ENCODE data around the gene HIKESHI.

The HIKESHI gene

GRCh38 chr11:86302092-86302793 lies at the start of gene HIKESHI:
HIKESHI (plus strand) TSS chr11:86302240; CDS start chr11:86302449, 209 bp downstream.
- peaks cover 8% of the 10 kb centered on the region for H3K4me1 Mint-ChIP-seq

GRCh38 chr11:86255896-86256295 lies 46.1 kb upstream of the HIKESHI start:
- Mint-ChIP-seq H3K27ac (peak overlapping the region; percentile 55), H3K4me3 (no peak overlapping the region), H3K4me1 (peaks cover 3% of the 10 kb centered on the region), H3K27me3 (no peaks in the 10 kb centered on the region), H3K36me3 (peaks cover 9% of the 10 kb centered on the region), H3K9me3 (no peaks in the 10 kb centered on the region)
- no peak for ATAC-seq (ENCODE audit: low read depth)
- no peak for DNase-seq (ENCODE audit: low spot score in 2 of 2)

More at GRCh38 chr11:86302092-86302793, at the start of gene HIKESHI:
- peak; percentile 99 for ATAC-seq (ENCODE audit: low read depth)
- H3K27ac Mint-ChIP-seq, result peak within 1 kb of the TSS; percentile 95
- H3K36me3 Mint-ChIP-seq, result peaks cover 1% of the 10 kb centered on the region
- DNase-seq (ENCODE audit: low spot score in 2 of 2), result peak; percentile 71 to 77
- peak within 1 kb of the TSS; percentile 98 for H3K4me3 Mint-ChIP-seq
- H3K9me3 Mint-ChIP-seq, result no peaks in the 10 kb centered on the region
- no peaks in the 10 kb centered on the region for H3K27me3 Mint-ChIP-seq

- Mint-ChIP-seq H3K9me3 (no peaks in the 10 kb centered on the region), H3K4me1 (peaks cover 3% of the 10 kb centered on the region), H3K4me3 (no peak overlapping the region), H3K27me3 (no peaks in the 10 kb centered on the region), H3K36me3 (peaks cover 9% of the 10 kb centered on the region), H3K27ac (peak overlapping the region; percentile 55)
- ATAC-seq (ENCODE audit: low read depth) (no peak), DNase-seq (ENCODE audit: low spot score in 2 of 2) (no peak)
Observed at GRCh38 chr11:86256608-86257007, 45.4 kb upstream of the HIKESHI start.

GRCh38 chr11:86257446-86257845 lies 44.6 kb upstream of the HIKESHI start:
- no peak overlapping the region for H3K27ac Mint-ChIP-seq
- H3K36me3 Mint-ChIP-seq, result peaks cover 11% of the 10 kb centered on the region
- no peak for DNase-seq (ENCODE audit: low spot score in 2 of 2)

GRCh38 chr11:86259730-86260129 lies 42.3 kb upstream of the HIKESHI start:
- H3K27ac Mint-ChIP-seq, result no peak overlapping the region
- peaks cover 15% of the 10 kb centered on the region for H3K36me3 Mint-ChIP-seq
- no peaks in the 10 kb centered on the region for H3K27me3 Mint-ChIP-seq
- no peak for DNase-seq (ENCODE audit: low spot score in 2 of 2)
- no peaks in the 10 kb centered on the region for H3K4me1 Mint-ChIP-seq
- ATAC-seq (ENCODE audit: low read depth), result no peak
- H3K9me3 Mint-ChIP-seq, result no peaks in the 10 kb centered on the region
- H3K4me3 Mint-ChIP-seq, result no peak overlapping the region

More at GRCh38 chr11:86257446-86257845, 44.6 kb upstream of the HIKESHI start:
- Mint-ChIP-seq H3K27me3 (no peaks in the 10 kb centered on the region), H3K4me1 (peaks cover 3% of the 10 kb centered on the region), H3K9me3 (no peaks in the 10 kb centered on the region), H3K4me3 (no peak overlapping the region)
- ATAC-seq (ENCODE audit: low read depth), result no peak

- Mint-ChIP-seq H3K4me3 (no peak overlapping the region), H3K9me3 (no peaks in the 10 kb centered on the region), H3K4me1 (peaks cover 3% of the 10 kb centered on the region), H3K27ac (no peak overlapping the region), H3K27me3 (no peaks in the 10 kb centered on the region), H3K36me3 (peaks cover 13% of the 10 kb centered on the region)
- DNase-seq (ENCODE audit: low spot score in 2 of 2) (no peak), ATAC-seq (ENCODE audit: low read depth) (no peak)
Observed at GRCh38 chr11:86261328-86261727, 40.7 kb upstream of the HIKESHI start.

GRCh38 chr11:86262387-86262786 lies 39.7 kb upstream of the HIKESHI start:
- DNase-seq (ENCODE audit: low spot score in 2 of 2), result no peak
- ATAC-seq (ENCODE audit: low read depth), result no peak
- peak overlapping the region; percentile 18 for H3K27ac Mint-ChIP-seq
- H3K4me3 Mint-ChIP-seq, result no peak overlapping the region
- no peaks in the 10 kb centered on the region for H3K27me3 Mint-ChIP-seq
- H3K9me3 Mint-ChIP-seq, result no peaks in the 10 kb centered on the region
- H3K36me3 Mint-ChIP-seq, result peaks cover 13% of the 10 kb centered on the region
- peaks cover 3% of the 10 kb centered on the region for H3K4me1 Mint-ChIP-seq

- ATAC-seq (ENCODE audit: low read depth), result no peak
- Mint-ChIP-seq H3K36me3 (peaks cover 21% of the 10 kb centered on the region), H3K27ac (peak overlapping the region; percentile 38), H3K4me3 (no peak overlapping the region), H3K4me1 (peaks cover 3% of the 10 kb centered on the region), H3K9me3 (no peaks in the 10 kb centered on the region), H3K27me3 (no peaks in the 10 kb centered on the region)
- no peak for DNase-seq (ENCODE audit: low spot score in 2 of 2)
Observed at GRCh38 chr11:86264649-86265048, 37.4 kb upstream of the HIKESHI start.

- peaks cover 5% of the 10 kb centered on the region for H3K4me1 Mint-ChIP-seq
- no peaks in the 10 kb centered on the region for H3K27me3 Mint-ChIP-seq
- DNase-seq (ENCODE audit: low spot score in 2 of 2) (no peak), ATAC-seq (ENCODE audit: low read depth) (no peak)
- peaks cover 26% of the 10 kb centered on the region for H3K36me3 Mint-ChIP-seq
- no peaks in the 10 kb centered on the region for H3K9me3 Mint-ChIP-seq
- H3K4me3 Mint-ChIP-seq, result no peak overlapping the region
- peak overlapping the region; percentile 38 for H3K27ac Mint-ChIP-seq
Observed at GRCh38 chr11:86265194-86265593, 36.8 kb upstream of the HIKESHI start.

- Mint-ChIP-seq H3K4me3 (no peak overlapping the region), H3K9me3 (no peaks in the 10 kb centered on the region), H3K27me3 (no peaks in the 10 kb centered on the region), H3K27ac (peak overlapping the region; percentile 38), H3K36me3 (peaks cover 37% of the 10 kb centered on the region), H3K4me1 (peaks cover 21% of the 10 kb centered on the region)
- DNase-seq (ENCODE audit: low spot score in 2 of 2) (no peak), ATAC-seq (ENCODE audit: low read depth) (no peak)
Observed at GRCh38 chr11:86269645-86270044, 32.4 kb upstream of the HIKESHI start.

- H3K4me3 Mint-ChIP-seq, result no peak overlapping the region
- peak overlapping the region; percentile 73 for H3K27ac Mint-ChIP-seq
- H3K27me3 Mint-ChIP-seq, result no peaks in the 10 kb centered on the region
- ATAC-seq (ENCODE audit: low read depth) (no peak), DNase-seq (ENCODE audit: low spot score in 2 of 2) (no peak)
- peaks cover 23% of the 10 kb centered on the region for H3K4me1 Mint-ChIP-seq
- peaks cover 52% of the 10 kb centered on the region for H3K36me3 Mint-ChIP-seq
- peaks cover 4% of the 10 kb centered on the region for H3K9me3 Mint-ChIP-seq
Observed at GRCh38 chr11:86274503-86274902, 27.5 kb upstream of the HIKESHI start.

GRCh38 chr11:86274999-86275398 lies 27.0 kb upstream of the HIKESHI start:
- H3K27ac Mint-ChIP-seq, result peak overlapping the region; percentile 73
- no peak for DNase-seq (ENCODE audit: low spot score in 2 of 2)
- no peaks in the 10 kb centered on the region for H3K27me3 Mint-ChIP-seq
- peaks cover 23% of the 10 kb centered on the region for H3K4me1 Mint-ChIP-seq
- H3K9me3 Mint-ChIP-seq, result peaks cover 4% of the 10 kb centered on the region
- ATAC-seq (ENCODE audit: low read depth), result no peak
- H3K36me3 Mint-ChIP-seq, result peaks cover 50% of the 10 kb centered on the region
- no peak overlapping the region for H3K4me3 Mint-ChIP-seq

GRCh38 chr11:86275493-86276370 lies 26.3 kb upstream of the HIKESHI start:
- no peaks in the 10 kb centered on the region for H3K27me3 Mint-ChIP-seq
- H3K27ac Mint-ChIP-seq, result peak overlapping the region; percentile 82
- DNase-seq (ENCODE audit: low spot score in 2 of 2), result no peak
- peaks cover 4% of the 10 kb centered on the region for H3K9me3 Mint-ChIP-seq
- no peak for ATAC-seq (ENCODE audit: low read depth)
- no peak overlapping the region for H3K4me3 Mint-ChIP-seq
- H3K36me3 Mint-ChIP-seq, result peaks cover 54% of the 10 kb centered on the region
- peaks cover 19% of the 10 kb centered on the region for H3K4me1 Mint-ChIP-seq

- ATAC-seq (ENCODE audit: low read depth), result no peak
- no peak for DNase-seq (ENCODE audit: low spot score in 2 of 2)
- peaks cover 4% of the 10 kb centered on the region for H3K9me3 Mint-ChIP-seq
- no peak overlapping the region for H3K4me3 Mint-ChIP-seq
- no peaks in the 10 kb centered on the region for H3K27me3 Mint-ChIP-seq
- H3K4me1 Mint-ChIP-seq, result peaks cover 19% of the 10 kb centered on the region
- H3K27ac Mint-ChIP-seq, result no peak overlapping the region
- peaks cover 50% of the 10 kb centered on the region for H3K36me3 Mint-ChIP-seq
Observed at GRCh38 chr11:86277741-86278140, 24.3 kb upstream of the HIKESHI start.

All from memory B cell (primary cell).